HG03135 (cell line): Measurements from ENCODE around the gene SS18.
A peak's percentile ranks its signal among the peaks of the same experiment; 100 is the strongest.
"Not testable (repeated sequence)": the region's sequence is repeated elsewhere in the genome, so short reads cannot be mapped to it uniquely, and the experiment has no call there.

ENCODE experiments used
- ATAC-seq: cut with Tn5 transposase; IDR thresholded peaks from one replicate; pipeline ENCODE4 v1.9.1; 2021; ENCODE audit warnings: mild to moderate bottlenecking, moderate library complexity; ENCODE audit not compliant: unreplicated experiment

The SS18 gene

DNA sequence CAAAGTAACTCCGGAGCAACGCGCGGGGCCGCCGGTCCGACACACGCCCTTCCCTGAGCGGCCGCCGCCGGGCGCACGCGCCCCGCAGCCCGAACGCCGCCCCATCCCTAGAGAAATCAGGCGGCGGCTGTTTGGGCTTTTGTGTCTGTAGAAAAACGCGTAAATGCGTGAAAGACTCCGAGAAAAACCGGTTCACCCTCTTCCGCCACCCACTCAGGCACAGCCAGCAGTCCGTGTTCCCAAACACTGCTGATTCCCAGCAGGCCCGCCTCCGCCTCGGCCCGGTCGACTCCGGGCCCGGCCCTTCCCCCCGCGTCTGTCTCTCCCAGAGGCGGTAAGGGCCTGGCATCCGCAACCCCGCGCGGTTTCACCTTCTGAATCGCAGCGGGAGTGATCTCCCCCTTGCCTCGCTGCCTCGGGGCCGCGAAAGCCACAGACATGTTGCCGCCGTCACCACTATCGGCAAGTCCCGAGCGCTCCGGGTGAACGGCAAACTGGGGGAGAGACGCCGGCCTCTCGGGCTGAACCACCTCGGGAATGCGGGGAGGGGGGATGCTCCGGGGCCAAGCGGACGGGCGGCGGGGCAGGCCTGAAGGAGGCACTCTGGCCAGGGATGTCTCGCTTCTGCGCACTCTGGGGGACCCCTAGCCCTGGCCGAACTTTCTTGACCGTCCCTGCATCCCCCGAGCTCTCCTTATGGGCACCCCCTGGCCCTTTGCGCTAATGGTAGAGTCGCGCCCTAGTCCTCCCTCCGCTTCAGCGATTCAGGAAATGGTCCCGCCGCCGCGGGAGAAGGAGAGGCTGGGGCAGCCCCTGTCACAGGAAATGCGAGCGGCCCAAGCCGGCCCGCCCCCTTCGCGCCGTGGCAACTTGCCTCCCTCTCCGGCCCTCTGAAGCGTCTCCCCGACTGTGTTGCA lies at the start of gene SS18:
Gene SS18 (minus strand): TSS at position 484 of the 917 bp plus-strand sequence. CDS start 44 bp downstream, at position 440.
- peak; percentile 84 for ATAC-seq

GRCh38 chr18:26135548-26135947 lies 45.1 kb upstream of the SS18 start:
- ATAC-seq, result no peak

- no peak for ATAC-seq
These were observed 43.7 kb upstream of the SS18 start for GRCh38 chr18:26134107-26134506.

GRCh38 chr18:26133652-26134051 lies 43.2 kb upstream of the SS18 start, which contains the start of gene PSMA8:
Gene PSMA8, plus strand, starts transcription at chr18:26133869. Its CDS starts 97 bp downstream, at chr18:26133966.
- no peak for ATAC-seq

GRCh38 chr18:26128192-26128591 lies 37.8 kb upstream of the SS18 start:
- not testable (repeated sequence) for ATAC-seq

DNA sequence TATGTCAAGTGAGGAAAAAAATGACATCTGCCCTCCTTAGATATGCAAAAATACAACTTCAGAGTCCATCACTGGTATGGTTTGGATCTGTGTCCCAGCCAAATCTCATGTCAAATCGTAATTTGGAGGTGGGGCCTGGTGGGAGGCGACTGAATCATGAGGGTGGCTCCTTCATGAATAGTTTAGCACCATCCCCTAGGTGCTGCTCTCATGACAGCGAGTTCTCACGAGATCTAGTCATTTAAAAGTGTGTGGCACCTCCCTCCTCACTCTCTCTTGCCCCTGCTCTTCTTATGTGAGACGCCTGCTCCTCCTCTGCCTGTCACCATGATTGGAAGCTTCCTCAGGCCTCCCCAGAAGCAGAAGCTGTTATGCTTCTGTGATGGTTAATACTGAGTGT lies 37.4 kb upstream of the SS18 start:
- ATAC-seq, result no peak

DNA sequence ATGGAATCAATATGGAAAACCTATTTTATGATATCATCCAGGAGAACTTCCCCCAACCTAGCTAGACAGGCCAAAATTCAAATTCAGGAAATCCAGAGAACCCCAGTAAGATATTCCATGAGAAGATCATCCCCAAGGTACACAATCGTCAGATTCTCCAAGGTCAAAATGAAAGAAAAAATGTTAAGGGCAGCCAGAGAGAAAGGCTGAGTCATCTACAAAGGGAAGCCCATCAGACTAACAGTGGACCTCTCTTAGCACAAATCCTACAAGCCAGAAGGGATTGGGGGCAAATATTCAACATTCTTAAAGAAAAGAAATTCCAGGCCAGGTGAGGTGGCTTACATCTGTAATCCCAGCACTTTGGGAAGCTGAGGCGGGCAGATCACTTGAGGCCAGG lies 31.6 kb upstream of the SS18 start:
- ATAC-seq, result not testable (repeated sequence)

DNA sequence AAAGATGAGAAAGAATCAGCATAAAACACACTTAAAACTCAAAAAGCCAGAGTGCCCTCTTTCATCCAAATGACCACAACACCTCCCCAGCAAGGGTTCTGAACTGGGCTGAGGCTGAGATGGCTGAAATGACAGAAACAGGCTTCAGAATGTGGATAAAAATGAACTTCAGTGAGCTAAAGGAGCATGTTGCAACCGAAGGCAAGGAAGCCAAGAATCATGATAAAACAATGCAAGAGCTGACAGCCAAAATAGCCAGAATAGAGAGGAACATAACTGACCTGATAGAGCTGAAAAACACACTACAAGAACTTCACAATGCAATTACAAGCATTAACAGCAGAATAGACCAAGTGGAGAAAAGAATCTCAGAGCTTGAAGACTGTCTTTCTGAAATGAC lies 31.1 kb upstream of the SS18 start:
- ATAC-seq, result no peak

DNA sequence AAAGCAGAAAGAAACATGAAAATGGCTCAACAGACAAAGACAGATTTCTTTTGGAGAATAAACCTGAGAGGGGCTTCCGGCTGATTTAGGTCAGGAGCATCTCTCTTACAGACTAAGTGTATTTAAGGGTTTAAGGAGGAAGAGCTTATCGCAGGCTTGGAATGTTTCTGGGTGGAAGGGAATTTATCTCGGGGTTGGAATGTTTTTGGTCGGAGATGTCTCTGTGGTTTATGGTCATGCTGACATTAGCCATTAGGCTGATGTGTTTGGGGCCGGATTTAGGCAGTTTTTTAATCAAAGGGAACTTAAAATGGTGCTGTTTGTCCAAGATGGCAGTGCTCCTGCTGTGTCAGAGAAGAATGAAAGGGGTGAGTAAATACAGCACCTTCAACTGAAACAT lies 28.8 kb upstream of the SS18 start:
- no peak for ATAC-seq

- no peak for ATAC-seq
These were observed 13.6 kb upstream of the SS18 start for GRCh38 chr18:26104035-26104434.

DNA sequence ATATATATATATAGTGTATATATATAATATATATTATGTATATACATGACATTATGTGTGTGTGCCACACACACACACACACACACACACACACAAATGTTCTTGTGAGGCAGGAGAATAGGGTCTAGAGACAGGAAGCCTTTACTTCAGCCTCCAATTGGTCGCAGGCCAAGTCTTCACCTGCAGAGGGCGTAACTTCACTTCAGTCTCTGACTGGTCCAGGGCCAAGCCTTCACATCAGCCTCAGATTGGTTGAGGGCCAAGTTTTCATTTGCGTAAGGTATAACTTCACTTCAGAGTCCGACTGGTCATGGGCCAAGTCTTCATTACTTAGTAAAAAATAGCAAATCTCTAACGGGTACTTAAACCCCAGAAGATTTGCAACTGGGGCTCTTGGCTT lies 13.2 kb upstream of the SS18 start:
- ATAC-seq, result no peak

DNA sequence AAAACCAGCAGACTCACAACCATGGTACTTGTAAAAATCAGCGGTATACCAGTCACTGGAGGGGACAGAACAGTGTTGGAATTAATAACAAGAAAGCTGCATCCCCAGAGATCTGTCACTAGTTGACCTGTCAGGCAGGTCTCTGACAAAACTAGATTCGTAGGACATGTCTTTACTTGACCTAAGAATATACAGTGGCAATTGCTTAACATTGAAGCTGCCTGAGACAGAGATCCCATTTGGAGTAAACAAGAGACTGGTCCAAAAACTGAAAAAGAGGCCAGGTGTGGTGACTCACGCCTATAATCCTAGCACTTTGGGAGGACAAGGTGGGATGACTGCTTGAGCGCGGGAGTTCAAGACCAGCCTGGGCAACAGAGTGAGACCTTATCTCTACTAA lies 7.2 kb upstream of the SS18 start:
- ATAC-seq, result no peak

- ATAC-seq, result no peak
These were observed 6.4 kb upstream of the SS18 start for GRCh38 chr18:26096852-26097251.

GRCh38 chr18:26091047-26091630 lies 726 bp upstream of the SS18 start:
- ATAC-seq, result peak; percentile 46

- ATAC-seq, result peak; percentile 5
These were observed 902 bp downstream of the SS18 start for GRCh38 chr18:26089293-26090129.

DNA sequence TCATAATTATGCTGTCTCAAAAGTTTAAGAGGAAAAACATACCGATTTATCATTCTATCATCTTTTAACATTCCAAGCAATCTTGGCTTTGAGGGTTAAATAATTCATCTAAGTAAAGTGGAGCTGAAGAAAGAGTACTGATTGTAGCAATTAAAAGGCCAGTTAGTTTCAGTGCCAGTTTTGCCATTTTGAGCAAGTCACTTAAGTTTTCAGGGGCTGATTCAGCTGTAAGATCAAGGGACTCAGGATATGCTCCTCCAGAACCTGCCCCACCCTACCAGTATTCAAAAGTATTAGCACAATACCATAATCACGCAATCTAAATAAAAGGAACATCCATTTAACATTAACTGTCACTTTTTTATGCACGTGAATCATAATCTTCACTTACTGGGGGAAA lies 1.9 kb downstream of the SS18 start:
- no peak for ATAC-seq

DNA sequence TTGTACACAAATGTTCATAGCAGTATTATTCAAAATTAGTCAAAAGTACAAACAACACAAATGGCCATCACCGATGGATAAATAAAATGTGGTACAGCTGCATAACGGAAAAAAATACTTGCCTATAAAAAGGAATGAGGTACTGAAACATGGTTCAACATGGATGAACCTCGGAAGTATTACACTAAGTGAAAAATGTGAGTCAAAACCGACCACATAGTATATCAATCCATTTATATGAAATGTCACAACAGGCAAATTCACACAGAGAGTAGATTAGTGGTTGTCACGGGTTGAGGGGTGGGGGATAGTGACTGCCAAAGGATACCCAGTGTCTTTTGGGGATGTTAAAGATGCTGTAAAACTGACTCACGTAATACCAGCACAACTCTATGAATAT lies 3.5 kb downstream of the SS18 start:
- no peak for ATAC-seq

- no peak for ATAC-seq
These were observed 5.4 kb downstream of the SS18 start for GRCh38 chr18:26085056-26085455.

DNA sequence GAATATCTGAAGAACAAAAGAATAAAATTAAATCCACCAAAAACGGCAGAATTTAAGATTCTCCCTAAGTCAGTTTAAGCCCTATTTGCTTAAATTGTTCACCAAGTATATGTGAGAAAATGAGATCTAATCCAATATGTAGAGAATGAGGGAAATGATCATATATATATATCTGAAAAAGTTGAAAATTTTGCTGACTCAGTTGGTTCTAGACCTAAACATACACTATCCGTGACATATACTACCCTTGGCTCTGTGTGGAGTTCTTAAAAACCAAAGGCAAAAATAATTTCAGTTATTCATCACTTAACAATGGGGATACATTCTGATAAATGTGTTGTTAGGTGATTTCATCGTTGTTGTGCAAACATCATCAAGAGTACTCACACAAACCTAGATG lies 7.3 kb downstream of the SS18 start:
- ATAC-seq, result no peak

DNA sequence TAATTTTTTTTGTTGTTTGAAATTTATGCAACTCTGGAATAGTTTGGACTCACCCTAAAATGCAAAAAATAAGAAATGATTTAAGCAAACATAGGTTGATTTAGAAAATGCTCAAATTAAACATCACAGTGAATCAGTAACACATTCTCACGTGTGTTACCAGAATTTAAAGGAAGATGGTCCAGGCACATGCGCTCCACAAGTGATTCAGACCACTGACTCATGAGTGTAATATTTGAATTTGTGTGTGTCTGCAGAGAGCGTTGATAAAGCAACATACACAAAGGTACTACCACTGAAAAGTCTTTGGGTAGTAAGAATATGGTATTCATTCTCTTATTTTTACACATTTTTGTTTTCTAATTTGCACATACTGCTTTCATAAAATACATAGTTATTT lies 7.9 kb downstream of the SS18 start:
- no peak for ATAC-seq

DNA sequence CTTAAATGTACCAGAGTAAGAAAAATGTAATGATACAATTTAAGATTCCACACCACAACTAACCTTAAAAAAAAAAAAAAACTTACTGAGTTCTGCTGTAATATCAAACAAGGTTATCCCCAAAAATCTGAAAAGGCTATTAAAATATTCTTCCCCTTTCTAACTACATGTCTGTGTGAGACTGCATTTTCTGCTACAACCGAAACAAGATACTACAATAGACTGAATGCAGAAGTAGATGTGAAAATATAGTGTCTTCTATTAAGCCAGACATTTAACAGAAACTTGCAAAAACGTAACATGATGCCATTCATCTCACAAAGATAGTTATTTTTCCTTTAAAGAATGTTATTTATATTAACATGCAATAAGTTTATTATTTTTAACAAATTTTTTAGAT lies 16.2 kb downstream of the SS18 start:
- no peak for ATAC-seq
